Effector memory CD4-positive, alpha-beta T cell (primary cell): ENCODE measurements around the gene DIP2C.

ENCODE experiments used
- DNase-seq, 3 donors: peaks; one replicate each; pipeline ENCODE4 v3.0.0-alpha.2; 2020
- H3K27ac ChIP-seq: 2 replicates; pipeline ENCODE4 v1.7.0; 2013; ENCODE audit warnings: mild to moderate bottlenecking, low read length, moderate library complexity; ENCODE audit not compliant: insufficient read depth, poor library complexity, severe bottlenecking
- H3K27me3 ChIP-seq: replicated peaks from 2 replicates; pipeline ENCODE4 v1.7.0; 2013; ENCODE audit warnings: mild to moderate bottlenecking, low read length; ENCODE audit not compliant: insufficient read depth, control insufficient read depth, poor library complexity, severe bottlenecking
- H3K36me3 ChIP-seq: 2 replicates; pipeline ENCODE4 v1.7.0; 2013; ENCODE audit warnings: mild to moderate bottlenecking, low read length, moderate library complexity; ENCODE audit not compliant: control insufficient read depth, insufficient read depth
- H3K4me1 ChIP-seq: 2 replicates; pipeline ENCODE4 v1.7.0; 2013; ENCODE audit warnings: low read length, mild to moderate bottlenecking; ENCODE audit not compliant: control insufficient read depth, insufficient read depth, poor library complexity, severe bottlenecking
- H3K4me3 ChIP-seq: 2 replicates; pipeline ENCODE4 v1.7.0; 2013; ENCODE audit warnings: low read length, low read depth, mild to moderate bottlenecking; ENCODE audit not compliant: insufficient read depth, poor library complexity, severe bottlenecking
- H3K9me3 ChIP-seq: 2 replicates; pipeline ENCODE4 v1.7.0; 2013; ENCODE audit warnings: mild to moderate bottlenecking, low read length, moderate library complexity; ENCODE audit not compliant: control insufficient read depth

DIP2C gene

GRCh38 chr10:581776-582330 is 107.6 kb downstream of the DIP2C start:
- H3K4me3 ChIP-seq: no peak overlapping the region
- no peaks in the 10 kb centered on the region for H3K9me3 ChIP-seq
- H3K27me3 ChIP-seq: no peaks in the 10 kb centered on the region
- no peak overlapping the region for H3K27ac ChIP-seq
- H3K36me3 ChIP-seq: no peaks in the 10 kb centered on the region
- no peak for DNase-seq
- no peaks in the 10 kb centered on the region for H3K4me1 ChIP-seq

- no peak for DNase-seq
- no peak overlapping the region for H3K4me3 ChIP-seq
- H3K27me3 ChIP-seq: no peaks in the 10 kb centered on the region
- H3K4me1 ChIP-seq: no peaks in the 10 kb centered on the region
- H3K9me3 ChIP-seq: no peaks in the 10 kb centered on the region
- no peak overlapping the region for H3K27ac ChIP-seq
- H3K36me3 ChIP-seq: no peaks in the 10 kb centered on the region
Measured at GRCh38 chr10:580778-581177, 108.7 kb downstream of the DIP2C start.

- no peaks in the 10 kb centered on the region for H3K36me3 ChIP-seq
- no peaks in the 10 kb centered on the region for H3K27me3 ChIP-seq
- H3K4me3 ChIP-seq: no peak overlapping the region
- no peaks in the 10 kb centered on the region for H3K4me1 ChIP-seq
- no peak for DNase-seq
- no peaks in the 10 kb centered on the region for H3K9me3 ChIP-seq
- H3K27ac ChIP-seq: no peak overlapping the region
Measured at GRCh38 chr10:576130-576465, 113.4 kb downstream of the DIP2C start.

- no peaks in the 10 kb centered on the region for H3K27me3 ChIP-seq
- H3K4me1 ChIP-seq: no peaks in the 10 kb centered on the region
- no peaks in the 10 kb centered on the region for H3K9me3 ChIP-seq
- no peak for DNase-seq
- H3K36me3 ChIP-seq: no peaks in the 10 kb centered on the region
- H3K27ac ChIP-seq: no peak overlapping the region
- H3K4me3 ChIP-seq: no peak overlapping the region
Measured at GRCh38 chr10:575402-576129, 113.9 kb downstream of the DIP2C start.

GRCh38 chr10:572696-573095 is 116.8 kb downstream of the DIP2C start:
- H3K4me1 ChIP-seq: no peaks in the 10 kb centered on the region
- no peak for DNase-seq
- H3K27me3 ChIP-seq: no peaks in the 10 kb centered on the region
- no peak overlapping the region for H3K27ac ChIP-seq
- no peak overlapping the region for H3K4me3 ChIP-seq
- no peaks in the 10 kb centered on the region for H3K36me3 ChIP-seq
- peaks cover 4% of the 10 kb centered on the region for H3K9me3 ChIP-seq

- H3K36me3 ChIP-seq: no peaks in the 10 kb centered on the region
- H3K27me3 ChIP-seq: no peaks in the 10 kb centered on the region
- H3K4me3 ChIP-seq: no peak overlapping the region
- no peak overlapping the region for H3K27ac ChIP-seq
- no peak for DNase-seq
- peaks cover 4% of the 10 kb centered on the region for H3K9me3 ChIP-seq
- no peaks in the 10 kb centered on the region for H3K4me1 ChIP-seq
Measured at GRCh38 chr10:571688-572451, 117.6 kb downstream of the DIP2C start.

- Histone ChIP-seq H3K27ac (no peak overlapping the region), H3K4me1 (no peaks in the 10 kb centered on the region), H3K4me3 (no peak overlapping the region), H3K27me3 (no peaks in the 10 kb centered on the region), H3K9me3 (peaks cover 4% of the 10 kb centered on the region), H3K36me3 (no peaks in the 10 kb centered on the region)
- no peak for DNase-seq
Measured at GRCh38 chr10:571166-571565, 118.3 kb downstream of the DIP2C start.

GRCh38 chr10:570628-571163 is 118.8 kb downstream of the DIP2C start:
- Histone ChIP-seq H3K9me3 (peaks cover 4% of the 10 kb centered on the region), H3K4me3 (no peak overlapping the region), H3K36me3 (no peaks in the 10 kb centered on the region), H3K27ac (no peak overlapping the region), H3K27me3 (no peaks in the 10 kb centered on the region), H3K4me1 (no peaks in the 10 kb centered on the region)
- DNase-seq: no peak

- no peak for DNase-seq
- H3K36me3 ChIP-seq: no peaks in the 10 kb centered on the region
- no peak overlapping the region for H3K4me3 ChIP-seq
- H3K4me1 ChIP-seq: no peaks in the 10 kb centered on the region
- no peak overlapping the region for H3K27ac ChIP-seq
- H3K27me3 ChIP-seq: no peaks in the 10 kb centered on the region
- peaks cover 4% of the 10 kb centered on the region for H3K9me3 ChIP-seq
Measured at GRCh38 chr10:569961-570627, 119.4 kb downstream of the DIP2C start.
